ENCODE results near the gene KRTAP10-2.

GRCh38 chr21:44557491-44558328, 6.4 kb upstream of the KRTAP10-2 start:
- TF ChIP-seq, protein P1, sequence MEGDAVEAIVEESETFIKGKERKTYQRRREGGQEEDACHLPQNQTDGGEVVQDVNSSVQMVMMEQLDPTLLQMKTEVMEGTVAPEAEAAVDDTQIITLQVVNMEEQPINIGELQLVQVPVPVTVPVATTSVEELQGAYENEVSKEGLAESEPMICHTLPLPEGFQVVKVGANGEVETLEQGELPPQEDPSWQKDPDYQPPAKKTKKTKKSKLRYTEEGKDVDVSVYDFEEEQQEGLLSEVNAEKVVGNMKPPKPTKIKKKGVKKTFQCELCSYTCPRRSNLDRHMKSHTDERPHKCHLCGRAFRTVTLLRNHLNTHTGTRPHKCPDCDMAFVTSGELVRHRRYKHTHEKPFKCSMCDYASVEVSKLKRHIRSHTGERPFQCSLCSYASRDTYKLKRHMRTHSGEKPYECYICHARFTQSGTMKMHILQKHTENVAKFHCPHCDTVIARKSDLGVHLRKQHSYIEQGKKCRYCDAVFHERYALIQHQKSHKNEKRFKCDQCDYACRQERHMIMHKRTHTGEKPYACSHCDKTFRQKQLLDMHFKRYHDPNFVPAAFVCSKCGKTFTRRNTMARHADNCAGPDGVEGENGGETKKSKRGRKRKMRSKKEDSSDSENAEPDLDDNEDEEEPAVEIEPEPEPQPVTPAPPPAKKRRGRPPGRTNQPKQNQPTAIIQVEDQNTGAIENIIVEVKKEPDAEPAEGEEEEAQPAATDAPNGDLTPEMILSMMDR (IDR thresholded peaks at IDR 0.05): no peak
- TF ChIP-seq POLR2A (IDR thresholded peaks at IDR 0.05): no peak

Data from heart left ventricle (tissue), 13 donors.